Stimulated activated CD8-positive, alpha-beta memory T cell treated with anti-CD3 and anti-CD28 coated beads, Interleukin-7, amount 100 ng/mL, for 1 hour (primary cell): ENCODE data around the gene GXYLT2.

Experiments
- DNase-seq, 2 donors: peaks; one replicate each; pipeline ENCODE4 v3.0.0-alpha.2; 2020; ENCODE audit warnings: low read depth in 2 of 2

Gene GXYLT2

GRCh38 chr3:73009750-73010149 is 121.9 kb downstream of the GXYLT2 start:
- no peak for DNase-seq

DNA sequence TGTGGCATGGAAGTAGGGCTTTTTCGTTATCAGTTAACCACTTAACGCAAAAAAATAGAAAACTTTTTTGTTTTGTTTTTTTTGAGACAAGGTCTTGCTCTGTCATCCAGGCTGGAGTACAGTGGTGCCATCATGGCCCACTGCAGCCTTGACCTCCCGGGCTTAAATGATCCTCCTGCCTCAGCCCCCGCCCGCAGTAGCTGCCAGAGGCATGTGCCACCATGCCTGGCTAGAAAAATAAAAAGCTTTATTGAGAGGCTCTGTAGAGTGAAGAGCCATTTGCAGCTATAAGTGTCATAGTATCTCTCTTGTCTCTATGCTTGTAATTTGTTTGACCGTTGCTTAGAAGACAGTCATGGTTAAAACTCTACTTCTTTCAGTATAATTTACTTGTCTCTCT is 122.3 kb downstream of the GXYLT2 start:
- no peak for DNase-seq

GRCh38 chr3:73018298-73018697 is 130.5 kb downstream of the GXYLT2 start:
- DNase-seq, result no peak

DNA sequence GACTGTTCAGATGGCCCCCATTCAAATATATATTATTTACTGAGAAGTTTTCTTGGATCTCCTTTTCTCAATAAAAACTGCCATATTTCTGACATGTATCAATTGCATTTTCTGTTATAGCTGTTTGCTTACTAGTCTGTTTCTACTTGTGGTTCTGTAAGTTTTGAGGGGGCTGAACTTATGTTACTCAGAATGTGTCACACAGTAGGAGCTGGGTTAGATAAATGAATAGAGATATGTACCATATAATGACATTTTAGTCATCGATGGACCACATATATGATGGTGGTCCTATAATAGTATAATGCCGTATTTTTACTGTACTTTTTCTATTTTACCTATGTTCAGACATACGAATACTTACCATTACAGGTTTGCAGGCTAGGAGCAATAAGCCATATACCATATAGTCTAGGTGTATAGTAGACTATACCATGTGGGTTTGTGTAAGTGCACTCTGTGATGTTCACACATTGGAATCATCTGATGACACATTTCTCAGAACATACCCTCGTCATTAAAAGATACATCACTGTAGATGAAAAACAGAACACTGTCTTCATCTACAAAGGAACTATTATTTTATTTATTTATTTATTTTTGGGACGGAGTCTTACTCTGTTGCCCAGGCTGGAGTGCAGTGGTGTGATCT is 131.1 kb downstream of the GXYLT2 start:
- no peak for DNase-seq

DNA sequence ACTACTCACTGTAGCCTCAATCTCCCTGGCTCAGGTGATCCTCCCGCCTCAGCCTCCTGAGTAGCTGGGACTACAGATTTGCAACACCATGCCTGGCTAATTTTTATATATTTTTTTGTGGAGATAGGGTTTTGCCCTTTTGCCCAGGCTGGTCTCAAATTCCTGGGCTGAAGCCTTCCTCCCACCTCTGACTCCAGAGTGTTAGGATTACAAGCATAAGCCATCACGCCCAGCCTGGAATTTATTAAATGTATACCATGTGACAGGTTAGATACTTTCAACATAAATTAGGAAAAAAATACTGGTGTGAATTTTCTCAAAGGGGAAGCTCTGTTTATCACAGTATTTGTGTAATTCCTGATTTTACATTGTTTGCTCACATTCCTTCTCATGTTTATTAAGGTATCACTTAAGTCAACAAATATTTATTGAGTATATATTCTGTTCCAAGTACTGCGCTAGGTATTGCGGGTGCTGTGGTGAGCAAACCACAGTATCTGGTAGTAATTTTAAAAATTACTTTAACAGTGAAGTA is 133.5 kb downstream of the GXYLT2 start:
- no peak for DNase-seq

DNA sequence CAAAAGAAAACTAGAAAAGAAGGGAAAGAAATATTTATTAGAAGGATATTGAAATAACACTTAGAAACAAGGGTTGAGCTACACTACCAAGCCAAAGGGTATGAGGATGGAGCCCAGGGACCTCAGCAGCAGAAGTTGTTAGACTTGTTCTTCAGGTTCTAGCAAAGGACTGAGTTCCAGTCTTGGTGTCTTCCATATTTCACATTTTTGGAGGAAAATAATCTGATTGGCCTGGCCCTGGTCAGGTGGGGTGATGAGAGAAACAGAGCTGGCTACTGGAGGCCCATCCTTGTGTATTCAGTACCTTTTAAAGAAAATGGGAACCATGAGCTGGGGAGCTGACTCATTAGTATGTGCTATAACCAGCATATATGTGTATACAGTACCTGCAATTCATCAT is 137.0 kb downstream of the GXYLT2 start:
- no peak for DNase-seq

GRCh38 chr3:73026111-73026759 is 138.4 kb downstream of the GXYLT2 start:
- no peak for DNase-seq
